ENCODE measurements around the gene SYNRG. TPM values are rescaled to one million over a fixed set of nuclear protein-coding genes. Genes with fewer than 3 reads are reported as not detected.

SYNRG gene
- total RNA-seq, 3 donors from 2014 or later (not counting 1 experiment from before 2014, with no cell fraction given): 82.1 to 137 (median 88.2) TPM

GRCh38 chr17:37492167-37492566, 117.1 kb downstream of the SYNRG start:
- H3K4me1 ChIP-seq (ENCODE audit: control insufficient read depth, insufficient read depth, low read length): peaks cover 21% of the 10 kb centered on the region

DNA sequence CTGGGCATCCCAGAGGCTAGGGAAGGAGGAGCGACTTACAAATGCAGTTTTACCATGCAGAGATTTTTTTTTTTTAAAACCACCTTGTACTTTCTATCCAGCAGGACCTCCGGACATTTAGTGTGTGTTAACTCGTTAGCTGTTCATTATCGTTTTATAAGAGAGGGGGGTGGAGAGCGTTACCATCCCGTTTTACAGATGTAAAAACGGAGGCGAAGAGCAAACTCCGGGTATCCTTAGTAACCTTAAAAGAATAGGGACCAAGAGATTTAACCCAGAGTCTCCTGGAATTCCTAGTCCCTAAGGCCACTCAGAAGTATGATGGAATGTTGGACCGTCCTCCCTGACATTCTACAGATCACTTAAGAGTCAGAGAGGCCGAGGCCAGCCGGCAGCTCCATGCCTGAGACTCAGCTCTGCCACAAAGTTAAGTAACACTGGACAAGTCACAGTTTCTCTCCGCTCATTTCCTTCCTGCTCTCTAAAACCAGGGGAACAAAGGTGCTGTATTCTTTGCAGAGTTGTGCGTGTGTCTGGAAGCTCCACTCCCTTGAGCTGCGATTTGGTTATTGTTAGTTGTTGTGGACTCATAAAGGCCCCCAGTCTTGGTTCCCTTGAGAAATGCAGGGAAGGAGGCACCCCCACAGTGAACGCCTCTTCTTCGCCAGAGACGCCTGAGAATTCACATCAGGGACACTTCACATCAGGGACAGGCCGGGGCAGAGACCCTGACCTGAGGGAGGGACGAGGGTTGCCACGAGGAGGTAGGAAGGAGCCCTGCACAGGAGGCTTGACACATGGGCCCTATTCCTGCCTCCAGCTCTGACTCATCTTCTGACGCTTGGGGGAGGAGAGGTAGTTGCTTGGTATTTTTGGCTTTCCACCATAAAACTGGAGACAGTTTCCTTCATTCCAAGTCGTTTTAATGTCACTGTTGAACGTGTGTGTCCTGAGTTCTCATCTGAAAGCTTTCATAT, 118.3 kb downstream of the SYNRG start:
- peaks cover 20 to 31% of the 10 kb centered on the region in 2 donors for H3K4me1 Mint-ChIP-seq
- H3K9me3 Mint-ChIP-seq: no peaks in the 10 kb centered on the region
- TF ChIP-seq, protein P1, sequence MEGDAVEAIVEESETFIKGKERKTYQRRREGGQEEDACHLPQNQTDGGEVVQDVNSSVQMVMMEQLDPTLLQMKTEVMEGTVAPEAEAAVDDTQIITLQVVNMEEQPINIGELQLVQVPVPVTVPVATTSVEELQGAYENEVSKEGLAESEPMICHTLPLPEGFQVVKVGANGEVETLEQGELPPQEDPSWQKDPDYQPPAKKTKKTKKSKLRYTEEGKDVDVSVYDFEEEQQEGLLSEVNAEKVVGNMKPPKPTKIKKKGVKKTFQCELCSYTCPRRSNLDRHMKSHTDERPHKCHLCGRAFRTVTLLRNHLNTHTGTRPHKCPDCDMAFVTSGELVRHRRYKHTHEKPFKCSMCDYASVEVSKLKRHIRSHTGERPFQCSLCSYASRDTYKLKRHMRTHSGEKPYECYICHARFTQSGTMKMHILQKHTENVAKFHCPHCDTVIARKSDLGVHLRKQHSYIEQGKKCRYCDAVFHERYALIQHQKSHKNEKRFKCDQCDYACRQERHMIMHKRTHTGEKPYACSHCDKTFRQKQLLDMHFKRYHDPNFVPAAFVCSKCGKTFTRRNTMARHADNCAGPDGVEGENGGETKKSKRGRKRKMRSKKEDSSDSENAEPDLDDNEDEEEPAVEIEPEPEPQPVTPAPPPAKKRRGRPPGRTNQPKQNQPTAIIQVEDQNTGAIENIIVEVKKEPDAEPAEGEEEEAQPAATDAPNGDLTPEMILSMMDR (IDR thresholded peaks at IDR 0.05): no peak
- peak in 1 of 2 donors; percentile 19 for DNase-seq
- Histone ChIP-seq H3K4me3 (ENCODE audit: low read length) (peak overlapping the region; percentile 35), H3K4me1 (ENCODE audit: control insufficient read depth, insufficient read depth, low read length) (peaks cover 21% of the 10 kb centered on the region), H3K36me3 (ENCODE audit: control insufficient read depth, insufficient read depth, low read length) (no peaks in the 10 kb centered on the region), H3K27me3 (ENCODE audit: control insufficient read depth, insufficient read depth, low read length) (no peaks in the 10 kb centered on the region), H3K27ac (ENCODE audit: low read length) (no peak overlapping the region), H3K9me3 (ENCODE audit: control insufficient read depth, insufficient read depth, low read length) (no peaks in the 10 kb centered on the region)
- ATAC-seq: no peak
- intact Hi-C loops (cut with micrococcal nuclease): no loop called here
- H3K36me3 Mint-ChIP-seq: no peaks in the 10 kb centered on the region
- H3K27me3 Mint-ChIP-seq (ENCODE audit: low read depth in 2 of 2): peaks cover 0 to 3% of the 10 kb centered on the region in 2 donors
- H3K27ac Mint-ChIP-seq: peak overlapping the region; percentile 79 to 88
- WGBS (ENCODE audit: insufficient coverage): 44% methylated on average over 23 of the region's 24 CpGs
- peak overlapping the region; percentile 97 for H3K4me3 Mint-ChIP-seq

More at GRCh38 chr17:37492167-37492566, 117.1 kb downstream of the SYNRG start:
- Histone ChIP-seq H3K9me3 (ENCODE audit: control insufficient read depth, insufficient read depth, low read length) (no peaks in the 10 kb centered on the region), H3K27ac (ENCODE audit: low read length) (no peak overlapping the region), H3K4me3 (ENCODE audit: low read length) (no peak overlapping the region), H3K36me3 (ENCODE audit: control insufficient read depth, insufficient read depth, low read length) (no peaks in the 10 kb centered on the region), H3K27me3 (ENCODE audit: control insufficient read depth, insufficient read depth, low read length) (no peaks in the 10 kb centered on the region)
- TF ChIP-seq, protein P1 (IDR thresholded peaks at IDR 0.05): no peak
- Mint-ChIP-seq H3K27ac (no peak overlapping the region), H3K9me3 (no peaks in the 10 kb centered on the region), H3K27me3 (ENCODE audit: low read depth in 2 of 2) (peaks cover 0 to 3% of the 10 kb centered on the region in 2 donors), H3K36me3 (no peaks in the 10 kb centered on the region), H3K4me3 (no peak overlapping the region), H3K4me1 (peaks cover 20 to 31% of the 10 kb centered on the region in 2 donors)
- ATAC-seq: no peak
- intact Hi-C loops (cut with micrococcal nuclease): no loop called here
- no peak for DNase-seq
- WGBS (ENCODE audit: insufficient coverage): 85% methylated on average over 2 of the region's 4 CpGs

DNA sequence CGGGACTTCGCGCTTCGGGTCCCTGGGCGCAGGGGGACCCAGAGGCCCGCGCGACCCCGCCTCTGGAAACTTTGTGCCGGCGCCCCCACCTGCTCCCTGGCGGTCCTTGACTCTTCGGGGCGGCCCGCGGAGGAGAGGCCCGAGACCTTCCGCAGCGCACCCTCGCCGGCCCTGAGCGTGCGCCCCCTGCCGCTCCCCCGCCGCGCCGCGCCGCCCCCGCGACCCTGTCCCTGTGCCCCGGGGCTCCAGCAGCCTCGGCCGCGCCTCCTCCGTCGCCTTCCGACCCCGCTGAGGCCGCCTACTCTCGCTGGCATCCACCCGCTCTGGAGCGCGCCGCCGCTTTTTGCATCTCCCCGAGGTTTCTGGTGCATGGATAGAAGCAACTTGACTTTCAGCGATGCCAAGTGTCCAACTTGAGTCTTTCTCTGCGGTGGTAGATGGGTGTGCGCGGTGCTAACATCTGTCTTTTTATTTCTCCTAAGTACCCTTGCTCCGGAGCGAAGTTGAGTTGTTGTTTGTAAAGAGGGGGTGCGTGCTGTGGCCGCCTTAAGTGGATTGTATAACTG, 119.1 kb downstream of the SYNRG start:
- Histone ChIP-seq H3K36me3 (ENCODE audit: control insufficient read depth, insufficient read depth, low read length) (no peaks in the 10 kb centered on the region), H3K27me3 (ENCODE audit: control insufficient read depth, insufficient read depth, low read length) (no peaks in the 10 kb centered on the region), H3K27ac (ENCODE audit: low read length) (no peak overlapping the region), H3K9me3 (ENCODE audit: control insufficient read depth, insufficient read depth, low read length) (no peaks in the 10 kb centered on the region), H3K4me3 (ENCODE audit: low read length) (peak overlapping the region; percentile 35), H3K4me1 (ENCODE audit: control insufficient read depth, insufficient read depth, low read length) (peaks cover 21% of the 10 kb centered on the region)
- TF ChIP-seq, protein P1 (IDR thresholded peaks at IDR 0.05): peak; percentile 33
- intact Hi-C loops (cut with micrococcal nuclease): no loop called here
- peak overlapping the region; percentile 97 for H3K4me3 Mint-ChIP-seq
- H3K27me3 Mint-ChIP-seq (ENCODE audit: low read depth in 2 of 2): peaks cover 0 to 3% of the 10 kb centered on the region in 2 donors
- DNase-seq (peak; percentile 70 to 82), ATAC-seq (peak; percentile 68 to 82 (median 73))
- no peaks in the 10 kb centered on the region for H3K36me3 Mint-ChIP-seq
- peak overlapping the region; percentile 79 to 88 for H3K27ac Mint-ChIP-seq
- H3K4me1 Mint-ChIP-seq: peaks cover 20 to 31% of the 10 kb centered on the region in 2 donors
- H3K9me3 Mint-ChIP-seq: no peaks in the 10 kb centered on the region
- WGBS (ENCODE audit: insufficient coverage): under 1% methylated on average over 56 of the region's 56 CpGs
